ENCODE measurements around the gene RYR2.

- TF ChIP-seq EZH2 (IDR thresholded peaks at IDR 0.05; ENCODE audit: insufficient read depth, poor library complexity, severe bottlenecking) = no peak
- no peak for TF ChIP-seq EZH2phosphoT487 (IDR thresholded peaks at IDR 0.05; ENCODE audit: insufficient read depth, low read depth)
Observed at GRCh38 chr1:237553078-237553477, 511.1 kb downstream of the RYR2 start.
